ENCODE results near the gene SLC7A14. TPM values are rescaled to one million over a fixed set of nuclear protein-coding genes. Genes with fewer than 3 reads are reported as not detected.

Gene SLC7A14
- total and polyA plus RNA-seq, 4 donors, result 0.01 to 0.06 (median 0.03) TPM; not detected in 1

DNA sequence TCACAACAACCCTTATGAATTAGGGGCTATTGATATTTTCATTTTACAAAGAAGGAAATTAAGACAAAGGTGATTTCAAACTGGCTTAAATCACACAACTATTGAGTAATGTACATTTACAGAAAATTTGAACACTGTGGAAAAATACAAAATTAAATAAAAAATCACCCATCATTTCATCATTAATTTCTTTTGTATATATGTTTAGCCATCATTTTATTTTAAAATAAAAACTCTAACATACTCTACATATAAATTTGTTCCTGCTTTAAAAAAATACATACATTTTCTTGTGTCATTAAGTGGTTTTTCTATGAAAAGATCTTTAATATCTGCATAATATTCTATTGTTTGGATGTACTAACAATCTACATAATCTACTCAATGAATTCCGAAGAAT is 147.0 kb downstream of the SLC7A14 start:
- no peak for TF ChIP-seq CTCF (IDR thresholded peaks at IDR 0.05; ENCODE audit: control extremely low read depth, extremely low read depth)
- Histone ChIP-seq H3K9me3 (ENCODE audit: control insufficient read depth in 4 of 4, insufficient read depth in 3 of 4, low read length in 3 of 4) (peaks cover 0 to 2% (median 0%) of the 10 kb centered on the region in 4 donors), H3K4me1 (ENCODE audit: control insufficient read depth in 5 of 5, insufficient read depth in 5 of 5, low read length in 5 of 5) (peaks cover 0 to 1% (median 0%) of the 10 kb centered on the region in 5 donors), H3K27ac (ENCODE audit: low read depth in 1 of 2, low read length in 1 of 2) (no peak overlapping the region), H3K27me3 (ENCODE audit: control insufficient read depth in 3 of 3, insufficient read depth in 3 of 3, low read length in 2 of 3) (no peaks in the 10 kb centered on the region), H3K9ac (ENCODE audit: insufficient read depth in 1 of 2, low read length in 2 of 2) (no peak overlapping the region), H3K36me3 (ENCODE audit: control insufficient read depth in 4 of 4, insufficient read depth in 4 of 4, low read length in 4 of 4) (no peaks in the 10 kb centered on the region), H3K4me3 (no peak overlapping the region)
- no peak for DNase-seq
- WGBS, 2 donors, result 96 to 97% methylated on average over 1 of the region's 1 CpG
- no peak for ATAC-seq (ENCODE audit: insufficient read depth, low FRiP score)

DNA sequence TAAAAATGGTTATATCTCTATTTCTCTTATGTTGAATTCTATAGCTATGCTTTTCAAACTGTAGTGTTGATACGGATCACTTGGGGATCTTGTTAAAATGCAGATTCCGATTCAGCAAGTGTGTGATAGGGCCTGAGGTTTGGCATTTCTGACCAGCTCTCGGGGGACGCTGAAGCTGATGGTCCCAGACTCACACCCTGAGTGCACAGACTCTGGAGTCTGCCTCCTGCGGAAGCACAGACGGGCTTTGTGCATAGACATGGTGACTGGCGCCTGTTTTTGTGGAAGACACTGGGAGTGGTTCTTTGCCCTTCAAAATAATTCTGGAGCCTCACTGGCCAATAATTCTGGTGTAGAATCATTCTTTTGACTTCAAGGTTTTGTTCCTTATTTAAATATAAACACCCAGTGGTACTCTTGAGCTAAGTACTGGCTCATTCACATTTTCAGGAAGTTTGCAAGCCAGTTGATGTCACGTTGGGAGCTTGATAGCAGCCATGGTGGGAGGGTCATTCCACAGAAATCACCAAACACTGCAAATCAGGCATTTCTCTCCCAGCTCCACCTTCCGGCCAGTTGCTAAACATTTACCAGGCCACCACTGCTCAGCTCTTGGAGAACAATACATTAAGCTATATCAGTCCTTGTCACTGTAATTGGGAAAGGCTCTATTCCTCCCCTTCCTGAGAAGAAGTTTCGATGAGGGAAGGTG is 148.0 kb downstream of the SLC7A14 start:
- H3K9me3 ChIP-seq (ENCODE audit: control insufficient read depth in 4 of 4, insufficient read depth in 3 of 4, low read length in 3 of 4), result peaks cover 0 to 2% (median 0%) of the 10 kb centered on the region in 4 donors
- DNase-seq (peak in 1 of 3 donors; percentile 24), ATAC-seq (ENCODE audit: insufficient read depth, low FRiP score) (no peak)
- H3K36me3 ChIP-seq (ENCODE audit: control insufficient read depth in 4 of 4, insufficient read depth in 4 of 4, low read length in 4 of 4), result no peaks in the 10 kb centered on the region
- H3K27me3 ChIP-seq (ENCODE audit: control insufficient read depth in 3 of 3, insufficient read depth in 3 of 3, low read length in 2 of 3), result no peaks in the 10 kb centered on the region
- 77 to 79% methylated on average over 10 of the region's 10 CpGs for WGBS, 2 donors
- no peak for TF ChIP-seq CTCF (IDR thresholded peaks at IDR 0.05; ENCODE audit: control extremely low read depth, extremely low read depth)
- H3K9ac ChIP-seq (ENCODE audit: insufficient read depth in 1 of 2, low read length in 2 of 2), result no peak overlapping the region
- H3K27ac ChIP-seq (ENCODE audit: low read depth in 1 of 2, low read length in 1 of 2), result no peak overlapping the region
- peaks cover 0 to 1% (median 0%) of the 10 kb centered on the region in 5 donors for H3K4me1 ChIP-seq (ENCODE audit: control insufficient read depth in 5 of 5, insufficient read depth in 5 of 5, low read length in 5 of 5)
- H3K4me3 ChIP-seq, result no peak overlapping the region

- Histone ChIP-seq H3K4me3 (no peak overlapping the region), H3K9me3 (ENCODE audit: control insufficient read depth in 4 of 4, insufficient read depth in 3 of 4, low read length in 3 of 4) (peaks cover 0 to 2% (median 0%) of the 10 kb centered on the region in 4 donors), H3K4me1 (ENCODE audit: control insufficient read depth in 5 of 5, insufficient read depth in 5 of 5, low read length in 5 of 5) (peaks cover 0 to 1% (median 0%) of the 10 kb centered on the region in 5 donors), H3K27me3 (ENCODE audit: control insufficient read depth in 3 of 3, insufficient read depth in 3 of 3, low read length in 2 of 3) (no peaks in the 10 kb centered on the region), H3K9ac (ENCODE audit: insufficient read depth in 1 of 2, low read length in 2 of 2) (no peak overlapping the region), H3K27ac (ENCODE audit: low read depth in 1 of 2, low read length in 1 of 2) (no peak overlapping the region), H3K36me3 (ENCODE audit: control insufficient read depth in 4 of 4, insufficient read depth in 4 of 4, low read length in 4 of 4) (no peaks in the 10 kb centered on the region)
- ATAC-seq (ENCODE audit: insufficient read depth, low FRiP score) (no peak), DNase-seq (peak in 2 of 3 donors; percentile 27 to 32)
- WGBS, 2 donors, result 89 to 93% methylated on average over 4 of the region's 4 CpGs
- no peak for TF ChIP-seq CTCF (IDR thresholded peaks at IDR 0.05; ENCODE audit: control extremely low read depth, extremely low read depth)
Measured at GRCh38 chr3:170437176-170437575, 148.7 kb downstream of the SLC7A14 start.

All from lung (tissue), 12 donors.